ENCODE data around the gene CCDC9B.

Gene CCDC9B

GRCh38 chr15:40340740-40341400 lies at the start of gene CCDC9B:
CCDC9B (minus strand) TSS chr15:40340939; CDS start chr15:40340819, 120 bp downstream.
- no peak for TF ChIP-seq GATA1 (IDR thresholded peaks at IDR 0.05; ENCODE audit: low read depth, low read length)
- no peak for TF ChIP-seq POLR2A (IDR thresholded peaks at IDR 0.05; ENCODE audit: low read length)
- DNase-seq = peak; percentile 80 to 83

- DNase-seq = no peak
- TF ChIP-seq POLR2A (IDR thresholded peaks at IDR 0.05; ENCODE audit: low read length) = no peak
- no peak for TF ChIP-seq GATA1 (IDR thresholded peaks at IDR 0.05; ENCODE audit: low read depth, low read length)
Observed at GRCh38 chr15:40389824-40390595, 49.3 kb upstream of the CCDC9B start.

- DNase-seq = no peak
- TF ChIP-seq GATA1 (IDR thresholded peaks at IDR 0.05; ENCODE audit: low read depth, low read length) (no peak), POLR2A (IDR thresholded peaks at IDR 0.05; ENCODE audit: low read length) (no peak)
Observed at GRCh38 chr15:40388941-40389823, 48.4 kb upstream of the CCDC9B start.

- TF ChIP-seq GATA1 (IDR thresholded peaks at IDR 0.05; ENCODE audit: low read depth, low read length) (no peak), POLR2A (IDR thresholded peaks at IDR 0.05; ENCODE audit: low read length) (no peak)
- no peak for DNase-seq
Observed at GRCh38 chr15:40386480-40386879, 45.7 kb upstream of the CCDC9B start.

- TF ChIP-seq POLR2A (IDR thresholded peaks at IDR 0.05; ENCODE audit: low read length) (peak; percentile 78), GATA1 (IDR thresholded peaks at IDR 0.05; ENCODE audit: low read depth, low read length) (no peak)
Observed at GRCh38 chr15:40382580-40383456, 42.1 kb upstream of the CCDC9B start, which contains the start of gene KNSTRN. KNSTRN (plus strand) TSS chr15:40382721; CDS start chr15:40382836, 115 bp downstream.

GRCh38 chr15:40381818-40382529 lies 41.2 kb upstream of the CCDC9B start:
- DNase-seq = no peak
- TF ChIP-seq GATA1 (IDR thresholded peaks at IDR 0.05; ENCODE audit: low read depth, low read length) = no peak
- no peak for TF ChIP-seq POLR2A (IDR thresholded peaks at IDR 0.05; ENCODE audit: low read length)

More at GRCh38 chr15:40382580-40383456, 42.1 kb upstream of the CCDC9B start, which contains the start of gene KNSTRN:
- DNase-seq = peak; percentile 95 to 96

- TF ChIP-seq GATA1 (IDR thresholded peaks at IDR 0.05; ENCODE audit: low read depth, low read length) (no peak), POLR2A (IDR thresholded peaks at IDR 0.05; ENCODE audit: low read length) (no peak)
- DNase-seq = no peak
Observed at GRCh38 chr15:40380636-40381035, 39.9 kb upstream of the CCDC9B start.

- DNase-seq = no peak
- TF ChIP-seq POLR2A (IDR thresholded peaks at IDR 0.05; ENCODE audit: low read length) (no peak), GATA1 (IDR thresholded peaks at IDR 0.05; ENCODE audit: low read depth, low read length) (no peak)
Observed at GRCh38 chr15:40379853-40380252, 39.1 kb upstream of the CCDC9B start.

GRCh38 chr15:40379374-40379773 lies 38.6 kb upstream of the CCDC9B start:
- TF ChIP-seq GATA1 (IDR thresholded peaks at IDR 0.05; ENCODE audit: low read depth, low read length) = no peak
- TF ChIP-seq POLR2A (IDR thresholded peaks at IDR 0.05; ENCODE audit: low read length) = no peak
- DNase-seq = peak; percentile 15 to 45

- TF ChIP-seq GATA1 (IDR thresholded peaks at IDR 0.05; ENCODE audit: low read depth, low read length) = no peak
- TF ChIP-seq POLR2A (IDR thresholded peaks at IDR 0.05; ENCODE audit: low read length) = no peak
- DNase-seq = no peak
Observed at GRCh38 chr15:40377606-40378005, 36.9 kb upstream of the CCDC9B start.

- TF ChIP-seq GATA1 (IDR thresholded peaks at IDR 0.05; ENCODE audit: low read depth, low read length) = no peak
- TF ChIP-seq POLR2A (IDR thresholded peaks at IDR 0.05; ENCODE audit: low read length) = no peak
- DNase-seq = no peak
Observed at GRCh38 chr15:40372981-40373380, 32.2 kb upstream of the CCDC9B start.

GRCh38 chr15:40369971-40370370 lies 29.2 kb upstream of the CCDC9B start:
- TF ChIP-seq POLR2A (IDR thresholded peaks at IDR 0.05; ENCODE audit: low read length) (no peak), GATA1 (IDR thresholded peaks at IDR 0.05; ENCODE audit: low read depth, low read length) (no peak)
- no peak for DNase-seq
